GM21619 (cell line): ENCODE data around the gene TM9SF1.
A peak's percentile ranks its signal among the peaks of the same experiment; 100 is the strongest.

Experiments used
- ATAC-seq: cut with Tn5 transposase; IDR thresholded peaks from one replicate; pipeline ENCODE4 v1.9.1; 2021; ENCODE audit not compliant: unreplicated experiment

Gene TM9SF1

DNA sequence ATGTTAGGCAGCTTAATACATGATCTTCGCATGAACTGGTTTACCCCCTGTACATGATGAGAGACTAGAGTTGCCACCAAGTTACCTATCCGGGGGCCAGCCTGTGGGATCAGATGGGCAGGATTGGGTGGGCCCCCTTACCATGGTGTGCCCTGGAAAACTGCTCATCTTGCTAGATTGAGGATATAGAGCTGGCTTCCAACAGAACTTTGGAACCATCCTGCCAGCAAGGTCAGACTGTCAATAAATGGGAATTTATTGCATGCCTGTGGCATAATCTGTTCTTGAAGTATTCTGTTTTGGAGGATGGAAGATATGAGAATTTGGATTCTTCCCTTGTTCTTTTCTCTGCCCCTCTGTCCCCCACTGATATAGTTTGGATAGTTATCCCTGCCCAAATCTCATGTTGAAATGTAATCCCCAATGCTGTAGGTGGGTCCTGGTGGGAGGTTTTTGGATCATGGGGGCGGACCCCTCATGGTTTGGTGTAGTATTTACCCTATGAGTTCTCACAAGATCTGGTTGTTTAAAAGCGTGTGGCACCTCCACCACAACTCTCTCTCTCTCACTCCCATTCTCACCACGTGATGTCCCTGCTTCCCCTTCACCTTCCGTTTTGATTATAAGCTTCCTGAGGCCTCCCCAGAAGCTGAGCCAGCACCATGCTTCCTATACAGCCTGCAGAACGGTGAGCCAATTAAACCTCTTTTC lies 3.7 kb upstream of the TM9SF1 start:
- no peak for ATAC-seq

- no peak for ATAC-seq
Observed at GRCh38 chr14:24197056-24197450, 1.8 kb upstream of the TM9SF1 start.

DNA sequence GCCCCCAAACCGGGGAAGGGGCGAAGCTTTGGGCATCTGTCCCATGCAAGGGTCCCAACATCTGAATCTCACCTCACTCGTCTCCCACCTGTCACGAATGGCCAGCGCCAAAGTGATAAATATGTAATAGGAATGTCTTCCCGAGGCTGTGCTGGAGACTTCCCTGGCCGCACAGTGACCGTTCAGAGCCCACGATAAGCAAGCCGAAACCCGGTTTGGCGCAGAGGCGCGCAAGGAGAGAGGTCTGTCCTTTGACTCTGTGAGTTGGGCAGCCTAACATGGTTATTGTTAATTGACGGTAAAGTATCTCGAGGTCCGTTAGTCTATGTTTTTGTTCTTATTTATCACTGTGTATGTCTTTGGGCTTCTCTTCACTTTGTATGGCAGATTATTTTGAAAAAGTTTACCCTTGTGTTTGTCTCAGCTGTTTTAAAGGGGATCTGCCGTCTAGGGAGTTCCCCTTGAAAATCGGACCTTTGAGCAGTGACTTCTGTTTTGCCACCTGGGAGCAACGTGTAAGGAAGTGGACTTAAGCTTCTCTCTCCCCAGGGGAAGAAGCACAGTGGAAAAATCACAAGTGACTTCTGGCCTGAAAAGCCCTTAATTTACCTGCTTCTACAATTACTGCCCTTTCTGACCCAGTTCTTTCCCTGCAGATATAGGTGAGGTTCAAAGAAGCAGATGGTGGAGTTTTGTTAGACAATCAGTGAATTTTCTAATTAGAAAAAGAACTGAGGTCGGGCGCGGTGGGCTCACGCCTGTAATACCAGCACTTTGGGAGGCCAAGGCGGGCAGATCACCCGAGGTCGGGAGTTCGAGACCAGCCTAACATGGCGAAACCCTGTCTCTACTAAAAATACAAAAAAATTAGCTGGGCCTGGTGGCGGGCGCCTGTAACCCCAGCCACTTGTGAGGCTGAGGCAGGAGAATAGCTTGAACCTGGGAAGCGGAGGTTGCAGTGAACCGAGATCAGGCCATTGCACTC lies 1.1 kb upstream of the TM9SF1 start:
- peak; percentile 15 for ATAC-seq

DNA sequence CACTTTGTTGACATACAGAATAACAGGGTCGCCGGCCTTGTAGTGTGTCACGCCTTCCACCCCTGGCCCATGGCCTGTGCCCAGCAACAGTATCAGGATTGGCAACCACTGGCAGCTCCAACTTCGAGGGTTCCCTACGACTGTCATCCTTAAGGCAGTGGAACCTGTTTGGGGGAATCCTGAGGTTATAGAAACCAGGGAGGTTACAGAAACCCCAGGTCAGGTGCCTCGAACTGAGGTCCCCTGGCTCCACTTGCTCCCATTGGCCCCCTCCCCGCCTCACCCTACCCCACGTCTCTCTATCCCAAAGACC lies 412 bp downstream of the TM9SF1 start:
- ATAC-seq, result no peak

DNA sequence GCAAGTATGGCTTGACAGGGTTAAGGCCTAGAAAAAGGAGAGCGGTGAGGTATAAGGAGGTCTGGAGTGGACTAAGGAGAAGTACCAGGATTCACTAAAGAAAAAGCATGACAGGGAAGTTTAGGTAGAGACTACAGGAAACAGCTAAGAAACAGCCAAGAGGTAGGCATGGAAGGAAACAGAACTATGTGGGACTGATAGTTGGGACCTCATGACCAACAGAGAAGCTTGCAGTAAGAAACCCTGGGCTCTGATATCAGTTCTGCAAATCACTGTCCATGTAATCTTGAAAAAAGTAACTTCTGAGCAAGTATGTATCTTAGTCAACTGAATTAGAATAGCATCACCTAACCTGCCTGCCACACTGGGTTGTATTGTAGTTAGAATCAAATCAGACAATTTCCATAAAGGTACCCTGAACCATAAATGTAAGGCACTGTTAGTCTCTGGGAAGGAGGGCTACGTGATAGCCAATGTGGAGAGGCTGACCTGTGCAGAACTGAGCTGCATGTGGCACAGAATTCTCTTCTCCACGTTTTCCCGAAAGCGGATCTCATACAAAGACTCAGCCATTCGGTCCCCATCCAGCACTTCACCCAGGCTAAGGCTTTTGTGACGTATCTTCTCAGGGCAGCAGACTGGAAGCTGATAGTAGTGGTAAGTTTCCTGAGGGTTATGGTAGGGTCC lies 912 bp downstream of the TM9SF1 start:
- no peak for ATAC-seq

DNA sequence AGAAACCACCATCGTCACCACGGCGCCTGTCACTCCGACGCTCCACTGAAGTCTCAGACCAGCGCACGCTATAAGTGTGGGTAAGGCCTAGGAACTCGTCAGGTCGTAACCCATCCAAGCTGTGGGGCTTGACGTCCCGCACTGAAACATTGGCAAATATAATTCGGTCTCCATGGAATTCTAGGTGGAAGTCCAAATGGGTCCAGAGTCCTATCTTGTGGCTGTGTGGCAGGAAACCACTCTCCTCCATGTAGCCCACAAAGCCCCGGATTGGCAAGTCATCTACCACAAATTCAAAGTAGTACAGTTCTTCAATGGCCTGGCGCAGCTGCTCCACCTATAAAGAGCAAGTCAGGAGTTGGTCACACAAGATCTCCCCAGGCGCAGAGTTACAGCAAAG lies 2.3 kb downstream of the TM9SF1 start:
- ATAC-seq, result no peak

DNA sequence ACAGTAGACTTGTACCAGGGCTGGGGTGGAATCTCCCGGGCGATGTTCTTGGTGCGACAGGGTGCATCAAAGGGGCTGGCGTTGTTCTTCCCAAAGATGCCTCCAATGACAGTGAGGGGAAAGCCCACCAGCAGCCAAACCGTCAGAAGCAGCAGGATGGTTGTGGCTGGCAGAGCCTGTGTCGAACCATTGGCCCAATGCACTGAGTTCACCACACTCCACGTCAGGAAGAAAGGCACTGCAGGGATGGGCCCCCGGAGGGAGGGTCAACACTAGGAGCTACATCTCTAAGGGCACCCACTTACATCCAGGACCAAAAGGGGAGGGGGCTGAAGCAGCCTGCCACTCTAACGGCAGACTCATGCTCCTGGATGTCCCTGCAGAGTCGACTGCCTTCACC lies 4.8 kb downstream of the TM9SF1 start:
- no peak for ATAC-seq

DNA sequence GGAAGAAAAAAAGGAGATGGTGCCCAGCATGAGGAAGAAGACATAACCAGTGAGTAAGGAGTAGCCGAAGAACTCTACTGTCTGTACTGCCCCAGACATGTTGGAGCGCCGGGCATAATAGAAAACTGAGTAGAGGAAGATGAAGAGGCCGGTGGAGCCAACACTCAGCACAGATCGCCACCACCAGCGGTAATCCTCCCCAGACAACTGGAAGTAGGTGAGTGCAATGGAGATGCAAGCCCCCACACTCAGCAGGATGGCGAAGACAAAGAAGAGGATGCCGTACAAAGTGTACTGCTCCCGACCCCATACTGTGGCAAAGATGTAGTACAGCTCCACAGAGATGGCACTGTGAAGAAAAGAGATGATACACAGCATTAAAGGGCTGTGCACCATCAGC lies 5.8 kb downstream of the TM9SF1 start:
- no peak for ATAC-seq

GRCh38 chr14:24189059-24189375 lies 6.2 kb downstream of the TM9SF1 start:
- no peak for ATAC-seq

GRCh38 chr14:24188251-24189058 lies 6.8 kb downstream of the TM9SF1 start, which contains the start of gene IPO4:
Gene IPO4, minus strand, starts transcription at chr14:24188816. Its CDS starts 29 bp downstream, at chr14:24188787.
- ATAC-seq, result peak; percentile 89

DNA sequence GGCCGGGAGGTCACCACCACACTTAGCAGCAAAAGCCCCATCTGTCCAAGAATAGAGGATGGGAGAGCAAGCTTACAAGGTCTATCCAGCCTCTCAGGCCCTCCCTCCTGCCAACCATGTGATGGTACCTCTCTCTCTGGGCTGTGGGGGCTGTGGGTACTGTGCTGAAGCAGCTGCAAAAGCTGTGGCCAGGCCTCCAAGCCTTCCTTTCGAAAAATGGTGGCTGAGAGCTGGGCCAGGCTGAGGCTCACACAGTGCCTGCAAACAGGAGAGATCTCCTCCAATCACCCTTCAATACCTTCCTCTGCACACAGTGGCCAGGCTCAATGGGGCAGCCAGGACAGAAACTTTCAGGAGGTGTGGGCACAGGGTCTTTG lies 7.7 kb downstream of the TM9SF1 start:
- ATAC-seq, result no peak

DNA sequence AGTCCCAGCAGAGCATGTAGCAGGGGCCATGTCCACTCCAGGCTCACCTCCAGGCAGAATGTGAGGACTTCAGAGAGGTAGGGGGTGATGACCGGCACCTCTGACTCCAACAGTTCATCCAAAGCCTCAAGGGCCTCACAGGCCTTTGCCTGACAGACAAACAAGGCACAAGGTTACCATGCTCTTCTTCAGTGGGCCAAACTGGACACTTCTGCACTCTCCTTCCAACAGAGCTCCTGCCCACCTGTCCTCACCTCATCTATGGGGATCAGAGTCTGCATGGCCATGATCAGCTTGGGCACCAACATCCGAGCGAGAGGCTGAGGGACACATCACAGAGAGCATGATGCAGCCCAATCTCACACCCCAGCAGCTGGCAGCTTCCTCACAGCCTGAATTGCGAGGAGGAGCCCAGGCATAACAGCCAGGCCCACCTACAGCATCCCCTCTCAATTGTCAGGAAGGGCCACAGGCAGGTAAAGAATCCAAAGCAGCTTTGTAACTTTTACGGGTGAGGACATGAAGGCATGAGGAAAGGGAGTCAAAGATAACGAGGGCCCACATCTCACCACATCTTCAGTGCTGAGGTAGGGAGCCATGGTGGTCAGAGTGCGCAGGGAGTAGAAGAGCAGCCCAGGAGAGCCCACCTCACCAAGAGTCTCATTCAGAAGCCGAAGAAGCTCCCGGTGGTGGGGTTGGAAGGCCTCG lies 8.3 kb downstream of the TM9SF1 start:
- ATAC-seq, result no peak

GRCh38 chr14:24185741-24186140 lies 9.5 kb downstream of the TM9SF1 start:
- no peak for ATAC-seq

DNA sequence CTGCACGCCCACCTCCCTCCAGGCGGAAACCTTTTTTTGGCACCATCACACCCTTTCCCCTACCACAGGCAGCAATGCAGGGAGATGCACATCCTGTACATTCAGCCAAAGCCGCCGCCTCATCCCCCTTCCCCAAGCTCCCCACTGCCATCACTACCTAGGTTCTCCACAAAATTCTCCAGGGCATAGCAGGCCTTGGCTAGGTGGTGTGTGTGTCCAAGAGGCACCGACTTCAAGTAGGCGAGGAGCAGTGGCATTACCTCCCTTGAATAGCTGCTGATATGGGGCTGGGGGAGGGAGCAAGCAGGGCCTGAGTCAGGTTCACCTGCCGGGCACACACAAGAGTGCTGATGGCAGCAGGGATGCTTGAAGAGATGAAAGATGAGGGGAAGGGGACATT lies 10.2 kb downstream of the TM9SF1 start:
- ATAC-seq, result no peak

- ATAC-seq, result no peak
Observed at GRCh38 chr14:24184104-24184970, 10.9 kb downstream of the TM9SF1 start.

DNA sequence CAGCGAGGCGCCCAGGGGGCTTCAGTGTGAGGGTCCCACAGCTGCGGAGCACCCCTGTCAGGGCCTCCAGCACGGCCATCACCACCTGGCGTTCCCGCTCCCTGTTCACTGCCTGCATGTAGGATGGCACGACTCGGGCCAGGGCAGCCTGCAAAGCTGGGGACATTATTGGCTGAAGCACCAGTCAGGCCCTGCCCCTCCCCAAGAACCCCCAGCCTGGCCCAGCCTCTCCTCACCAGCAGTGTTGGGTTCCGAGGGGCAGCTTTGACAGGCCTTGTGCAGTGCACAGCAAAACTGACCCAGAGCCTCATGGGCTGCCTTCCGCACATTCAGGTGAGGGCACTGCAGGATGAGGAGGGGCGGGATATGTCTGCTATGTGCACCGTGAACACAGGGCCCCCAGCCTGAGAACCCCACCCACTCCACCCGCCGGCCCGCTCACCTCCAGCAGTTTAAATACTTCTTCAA lies 12.2 kb downstream of the TM9SF1 start:
- ATAC-seq, result no peak

GRCh38 chr14:24182110-24182882 lies 12.9 kb downstream of the TM9SF1 start:
- ATAC-seq, result no peak

- no peak for ATAC-seq
Observed at GRCh38 chr14:24181371-24182077, 13.7 kb downstream of the TM9SF1 start.
